Common myeloid progenitor, CD34-positive (primary cell): ENCODE data around the gene P2RY14.

Source experiments
- CTCF ChIA-PET: fragments of 350-600 bp; sonication (Branson Sonifier 250); formaldehyde crosslinking; loops from one replicate; lab custom pipeline; 2021; ENCODE audit warnings: antibody characterized with exemption; lab: Charles Lee
- POLR2A ChIA-PET: fragments of 350-600 bp; sonication (Branson Sonifier 250); formaldehyde crosslinking; loops from one replicate; lab custom pipeline; 2021; ENCODE audit warnings: antibody characterized with exemption; lab: Charles Lee
- DNase-seq, 3 donors: peaks; one replicate each; pipeline versions ENCODE4 v3.0.0 to v3.0.0-alpha.2; 2013
- H3K27ac ChIP-seq, 2 experiments: 1 replicate in 1 of 2; 2 replicates in 1 of 2; pipeline ENCODE4 v1.7.0; 2013; ENCODE audit warnings: inconsistent platforms in 2 of 2, low read length in 2 of 2, mild to moderate bottlenecking in 2 of 2, low read depth in 1 of 2, moderate library complexity in 1 of 2; ENCODE audit not compliant: severe bottlenecking in 2 of 2, insufficient read depth in 1 of 2, poor library complexity in 1 of 2
- H3K27me3 ChIP-seq, 5 experiments: replicated peaks in 2 of 5; 1 replicate in 3 of 5; 2 replicates in 2 of 5; pipeline versions ENCODE4 v1.6.1 to v1.7.0; 2013; ENCODE audit warnings: low read length in 4 of 5, mild to moderate bottlenecking in 2 of 5, moderate library complexity in 2 of 5, inconsistent platforms in 1 of 5; ENCODE audit not compliant: insufficient read depth in 5 of 5, control insufficient read depth in 4 of 5
- H3K36me3 ChIP-seq, 4 experiments: 1 replicate in 2 of 4; 2 replicates in 2 of 4; pipeline versions ENCODE4 v1.6.1 to v1.7.0; 2013; ENCODE audit warnings: low read length in 3 of 4, control low read depth in 1 of 4, mild to moderate bottlenecking in 1 of 4; ENCODE audit not compliant: control insufficient read depth in 4 of 4, insufficient read depth in 4 of 4
- H3K4me1 ChIP-seq, 4 experiments: 1 replicate in 3 of 4; 2 replicates in 1 of 4; pipeline versions ENCODE4 v1.6.1 to v1.7.1; 2013; ENCODE audit warnings: low read length in 3 of 4, mild to moderate bottlenecking in 3 of 4, control low read depth in 1 of 4, inconsistent platforms in 1 of 4, moderate library complexity in 1 of 4; ENCODE audit not compliant: control insufficient read depth in 4 of 4, insufficient read depth in 4 of 4; ENCODE audit errors: control extremely low read depth in 1 of 4
- H3K4me3 ChIP-seq, 7 experiments: 1 replicate in 4 of 7; 2 replicates in 3 of 7; pipeline versions ENCODE4 v1.5.1 to v1.7.0; 2013; ENCODE audit warnings: mild to moderate bottlenecking in 7 of 7, low read length in 6 of 7, moderate library complexity in 6 of 7, inconsistent platforms in 2 of 7, low read depth in 2 of 7, control low read depth in 1 of 7; ENCODE audit not compliant: insufficient read depth in 4 of 7, control insufficient read depth in 1 of 7; ENCODE audit errors: extremely low read depth in 1 of 7
- H3K9me3 ChIP-seq, 5 experiments: 1 replicate in 4 of 5; 2 replicates in 1 of 5; pipeline versions ENCODE4 v1.6.1 to v1.7.1; 2013; ENCODE audit warnings: low read length in 4 of 5, mild to moderate bottlenecking in 2 of 5, inconsistent platforms in 1 of 5, low read depth in 1 of 5, moderate library complexity in 1 of 5; ENCODE audit not compliant: control insufficient read depth in 4 of 5, insufficient read depth in 2 of 5; ENCODE audit errors: control extremely low read depth in 1 of 5
- WGBS: methylation state at CpG from one replicate; pipeline ENCODE4 v1.1.5; 2013; ENCODE audit not compliant: insufficient coverage; 5-methylcytosine and 5-hydroxymethylcytosine counted together

Gene P2RY14

GRCh38 chr3:151199554-151200438, 78.5 kb downstream of the P2RY14 start:
- ChIA-PET POLR2A (no interaction called here), CTCF (interaction anchor here (0.6 to 1.6 kb wide), 6 partner anchors 21 to 1236 kb away, joined by 3 read pairs; no protein-coding TSS in a partner anchor)

GRCh38 chr3:151198849-151199248, 79.5 kb downstream of the P2RY14 start:
- POLR2A ChIA-PET = no interaction called here
- no peak for DNase-seq
- CTCF ChIA-PET = no interaction called here
- H3K27me3 ChIP-seq = no peaks in the 10 kb centered on the region
- H3K4me1 ChIP-seq = peaks cover 0 to 11% (median 5%) of the 10 kb centered on the region in 4 experiments
- no peak overlapping the region for H3K27ac ChIP-seq
- H3K36me3 ChIP-seq = peaks cover 0 to 29% (median 11%) of the 10 kb centered on the region in 4 experiments
- H3K4me3 ChIP-seq = no peak overlapping the region
- WGBS = 100% methylated on average over 3 of the region's 5 CpGs
- no peaks in the 10 kb centered on the region for H3K9me3 ChIP-seq

More at GRCh38 chr3:151199554-151200438, 78.5 kb downstream of the P2RY14 start:
- no peaks in the 10 kb centered on the region for H3K27me3 ChIP-seq
- WGBS = 49% methylated on average over 2 of the region's 4 CpGs
- H3K9me3 ChIP-seq = no peaks in the 10 kb centered on the region
- H3K4me1 ChIP-seq = peaks cover 0 to 11% (median 5%) of the 10 kb centered on the region in 4 experiments
- H3K4me3 ChIP-seq = no peak overlapping the region
- DNase-seq = no peak
- H3K36me3 ChIP-seq = peaks cover 0 to 23% (median 8%) of the 10 kb centered on the region in 4 experiments
- no peak overlapping the region for H3K27ac ChIP-seq

GRCh38 chr3:151197981-151198767, 80.2 kb downstream of the P2RY14 start:
- no peak for DNase-seq
- CTCF ChIA-PET = interaction anchor here (1.1 to 2.3 kb wide), 5 partner anchors 10 to 84 kb away, joined by 3 to 7 read pairs (median 5); no protein-coding TSS in a partner anchor

DNA sequence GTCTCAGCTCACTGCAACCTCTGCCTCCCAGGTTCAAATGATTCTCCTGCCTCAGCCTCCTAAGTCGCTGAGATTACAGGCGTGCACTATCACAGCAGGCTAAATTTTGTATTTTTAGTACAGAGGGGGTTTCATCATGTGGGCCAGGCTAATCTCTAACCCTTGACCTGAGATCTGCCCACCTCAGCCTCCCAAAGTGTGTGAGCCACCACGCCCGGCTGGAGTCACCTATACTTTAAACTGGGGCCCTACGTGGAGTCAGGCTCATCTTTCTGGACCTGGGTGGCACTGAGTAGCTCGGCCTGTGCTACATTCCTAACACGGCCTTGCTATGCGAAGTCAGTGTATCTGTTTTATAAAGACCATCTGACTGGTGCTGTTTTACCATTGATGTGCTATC, 81.1 kb downstream of the P2RY14 start:
- Histone ChIP-seq H3K27me3 (no peaks in the 10 kb centered on the region), H3K9me3 (peaks cover 0 to 1% (median 0%) of the 10 kb centered on the region in 5 experiments), H3K4me3 (no peak overlapping the region), H3K36me3 (peaks cover 2 to 45% (median 14%) of the 10 kb centered on the region in 4 experiments), H3K27ac (no peak overlapping the region), H3K4me1 (peaks cover 0 to 9% (median 2%) of the 10 kb centered on the region in 4 experiments)
- ChIA-PET POLR2A (interaction anchor here (1.2 kb wide), 1 partner anchor 22 kb away, joined by 3 read pairs; no protein-coding TSS in a partner anchor), CTCF (interaction anchor here (0.8 to 2.3 kb wide), 5 partner anchors 10 to 85 kb away, joined by 3 to 7 read pairs (median 5); no protein-coding TSS in a partner anchor)
- DNase-seq = no peak
- WGBS = 94% methylated on average over 8 of the region's 8 CpGs

More at GRCh38 chr3:151197981-151198767, 80.2 kb downstream of the P2RY14 start:
- Histone ChIP-seq H3K36me3 (peaks cover 2 to 36% (median 11%) of the 10 kb centered on the region in 4 experiments), H3K9me3 (no peaks in the 10 kb centered on the region), H3K4me1 (peaks cover 0 to 11% (median 5%) of the 10 kb centered on the region in 4 experiments), H3K27ac (no peak overlapping the region), H3K4me3 (no peak overlapping the region), H3K27me3 (no peaks in the 10 kb centered on the region)
- POLR2A ChIA-PET = interaction anchor here (1.2 kb wide), 1 partner anchor 21 kb away, joined by 3 read pairs; no protein-coding TSS in a partner anchor
- WGBS = 100% methylated on average over 5 of the region's 6 CpGs

- ChIA-PET POLR2A (no interaction called here), CTCF (interaction anchor here (1.9 to 2.3 kb wide), 3 partner anchors 10 to 86 kb away, joined by 5 to 7 read pairs (median 5); no protein-coding TSS in a partner anchor)
- Histone ChIP-seq H3K36me3 (peaks cover 2 to 50% (median 16%) of the 10 kb centered on the region in 4 experiments), H3K9me3 (peaks cover 0 to 1% (median 0%) of the 10 kb centered on the region in 5 experiments), H3K27me3 (no peaks in the 10 kb centered on the region), H3K27ac (no peak overlapping the region), H3K4me1 (peaks cover 0 to 9% (median 2%) of the 10 kb centered on the region in 4 experiments), H3K4me3 (no peak overlapping the region)
- no peak for DNase-seq
These were observed 81.9 kb downstream of the P2RY14 start for GRCh38 chr3:151196434-151196833.

DNA sequence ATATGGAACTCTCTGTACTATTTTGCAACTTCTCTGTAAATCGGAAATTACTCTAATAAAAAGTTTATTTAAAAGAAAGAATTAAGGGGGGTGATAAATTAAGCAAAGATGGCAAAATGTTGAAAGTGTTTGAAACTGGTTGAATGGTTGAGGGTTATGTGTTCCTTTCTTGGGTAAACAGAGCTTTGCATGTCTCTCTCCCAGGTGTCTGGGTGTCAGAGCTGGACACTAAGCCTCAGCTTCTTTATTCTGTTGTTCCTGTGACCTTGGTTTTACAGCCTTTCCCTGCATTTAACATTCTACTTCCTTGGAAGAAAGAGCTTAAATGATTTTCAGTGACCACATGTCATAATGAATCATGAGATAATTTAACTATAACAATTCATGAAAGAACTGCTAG, 82.5 kb downstream of the P2RY14 start:
- CTCF ChIA-PET = interaction anchor here (1.0 kb wide), 1 partner anchor 11 kb away, joined by 3 read pairs; no protein-coding TSS in a partner anchor
- H3K9me3 ChIP-seq = peaks cover 0 to 1% (median 0%) of the 10 kb centered on the region in 5 experiments
- no peak overlapping the region for H3K4me3 ChIP-seq
- no peaks in the 10 kb centered on the region for H3K27me3 ChIP-seq
- no peak for DNase-seq
- no peak overlapping the region for H3K27ac ChIP-seq
- H3K4me1 ChIP-seq = peaks cover 0 to 9% (median 2%) of the 10 kb centered on the region in 4 experiments
- POLR2A ChIA-PET = no interaction called here
- peaks cover 2 to 56% (median 16%) of the 10 kb centered on the region in 4 experiments for H3K36me3 ChIP-seq
- no CpG with 5 or more reads among the region's 1 CpG for WGBS
